ENCODE measurements around the gene RBP4.

DNA sequence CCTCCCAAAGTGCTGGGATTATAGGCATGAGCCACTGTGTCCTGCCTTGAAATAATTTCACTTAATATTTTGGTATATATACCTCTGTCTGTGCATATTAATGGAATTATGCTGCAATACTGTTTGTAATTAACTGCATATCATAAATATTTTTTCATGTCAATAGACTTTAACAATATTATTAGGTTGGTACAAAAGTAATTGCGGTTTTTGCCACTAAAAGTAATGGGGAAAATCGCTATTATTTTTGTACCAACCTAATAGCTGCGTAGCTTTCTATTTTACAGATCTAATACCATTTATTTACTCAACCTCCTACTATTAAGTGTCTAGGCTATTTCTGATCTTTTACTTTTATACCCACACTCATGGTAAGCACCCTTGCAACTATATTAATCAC lies 7.4 kb upstream of the RBP4 start:
- TF ChIP-seq HCFC1 (IDR thresholded peaks at IDR 0.05; ENCODE audit: low read length) (no peak), BMI1 (IDR thresholded peaks at IDR 0.05; ENCODE audit: borderline replicate concordance) (no peak), JUND (IDR thresholded peaks at IDR 0.05; ENCODE audit: low read depth, low read length) (no peak), YBX1 (IDR thresholded peaks at IDR 0.05) (no peak), BHLHE40 (IDR thresholded peaks at IDR 0.05; ENCODE audit: borderline replicate concordance in 1 of 2, low read depth in 2 of 2, low read length in 1 of 2) (no peak), SMAD1 (IDR thresholded peaks at IDR 0.05; ENCODE audit: low read depth, partially characterized antibody) (no peak)
- TF ChIP-seq, protein P1, sequence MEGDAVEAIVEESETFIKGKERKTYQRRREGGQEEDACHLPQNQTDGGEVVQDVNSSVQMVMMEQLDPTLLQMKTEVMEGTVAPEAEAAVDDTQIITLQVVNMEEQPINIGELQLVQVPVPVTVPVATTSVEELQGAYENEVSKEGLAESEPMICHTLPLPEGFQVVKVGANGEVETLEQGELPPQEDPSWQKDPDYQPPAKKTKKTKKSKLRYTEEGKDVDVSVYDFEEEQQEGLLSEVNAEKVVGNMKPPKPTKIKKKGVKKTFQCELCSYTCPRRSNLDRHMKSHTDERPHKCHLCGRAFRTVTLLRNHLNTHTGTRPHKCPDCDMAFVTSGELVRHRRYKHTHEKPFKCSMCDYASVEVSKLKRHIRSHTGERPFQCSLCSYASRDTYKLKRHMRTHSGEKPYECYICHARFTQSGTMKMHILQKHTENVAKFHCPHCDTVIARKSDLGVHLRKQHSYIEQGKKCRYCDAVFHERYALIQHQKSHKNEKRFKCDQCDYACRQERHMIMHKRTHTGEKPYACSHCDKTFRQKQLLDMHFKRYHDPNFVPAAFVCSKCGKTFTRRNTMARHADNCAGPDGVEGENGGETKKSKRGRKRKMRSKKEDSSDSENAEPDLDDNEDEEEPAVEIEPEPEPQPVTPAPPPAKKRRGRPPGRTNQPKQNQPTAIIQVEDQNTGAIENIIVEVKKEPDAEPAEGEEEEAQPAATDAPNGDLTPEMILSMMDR (IDR thresholded peaks at IDR 0.05 in 2 of 3, conservative IDR thresholded peaks at IDR 0.05 in 1 of 3; ENCODE audit: control insufficient read depth in 2 of 3, extremely low read depth in 1 of 3, insufficient read depth in 1 of 3, low read depth in 3 of 3, low read length in 3 of 3), result no peak
- TF ChIP-seq, protein P2, sequence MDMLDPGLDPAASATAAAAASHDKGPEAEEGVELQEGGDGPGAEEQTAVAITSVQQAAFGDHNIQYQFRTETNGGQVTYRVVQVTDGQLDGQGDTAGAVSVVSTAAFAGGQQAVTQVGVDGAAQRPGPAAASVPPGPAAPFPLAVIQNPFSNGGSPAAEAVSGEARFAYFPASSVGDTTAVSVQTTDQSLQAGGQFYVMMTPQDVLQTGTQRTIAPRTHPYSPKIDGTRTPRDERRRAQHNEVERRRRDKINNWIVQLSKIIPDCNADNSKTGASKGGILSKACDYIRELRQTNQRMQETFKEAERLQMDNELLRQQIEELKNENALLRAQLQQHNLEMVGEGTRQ (IDR thresholded peaks at IDR 0.05; ENCODE audit: borderline replicate concordance, low read depth, low read length), result no peak
